AG04449 (cell line): Measurements from ENCODE around the gene SLC12A2.

Experiments used
- CTCF ChIA-PET: fragments of 350-600 bp; formaldehyde crosslinking; extraction: SDS; loops from one replicate; lab custom pipeline; 2021; ENCODE audit warnings: antibody characterized with exemption; lab: Yijun Ruan, JAX
- POLR2A ChIA-PET: fragments of 400-600, 350-600 bp; formaldehyde crosslinking; extraction: SDS; loops from one replicate; lab custom pipeline; 2020; ENCODE audit warnings: antibody characterized with exemption, inconsistent platforms; lab: Yijun Ruan, JAX
- DNase-seq: peaks from one replicate; pipeline ENCODE4 v3.0.0-alpha.2; 2010; ENCODE audit warnings: low read depth, low spot score
- H3K4me3 ChIP-seq: 2 replicates; pipeline ENCODE4 v1.5.1; 2011; ENCODE audit warnings: low read depth, mild to moderate bottlenecking, control low read depth, low read length
- CTCF ChIP-seq: IDR thresholded peaks from one replicate; pipeline ENCODE4 v1.5.1; 2011; ENCODE audit warnings: mild to moderate bottlenecking, moderate library complexity, low read length, control low read depth, inconsistent platforms; ENCODE audit not compliant: insufficient read depth; ENCODE audit errors: missing control alignments

Gene SLC12A2

GRCh38 chr5:128083033-128083810, at the start of gene SLC12A2:
TSS of gene SLC12A2 (plus strand) at chr5:128083766. CDS start at chr5:128083955, 189 bp downstream.
- ChIA-PET CTCF (interaction anchor here (0.7 to 1.4 kb wide), 5 partner anchors 10 to 117 kb away, joined by 3 to 4 read pairs (median 3); no protein-coding TSS in a partner anchor), POLR2A (interaction anchor here (0.7 to 1.0 kb wide), 2 partner anchors 205 kb away, joined by 3 read pairs; no protein-coding TSS in a partner anchor)
- no peak for TF ChIP-seq CTCF
- H3K4me3 ChIP-seq = peak within 1 kb of the TSS; percentile 83
- peak; percentile 74 for DNase-seq

GRCh38 chr5:128035689-128036088, 47.9 kb upstream of the SLC12A2 start:
- no peak for TF ChIP-seq CTCF
- ChIA-PET POLR2A (no interaction called here), CTCF (no interaction called here)
- no peak for DNase-seq
- H3K4me3 ChIP-seq = no peak overlapping the region

GRCh38 chr5:128036950-128037349, 46.6 kb upstream of the SLC12A2 start:
- DNase-seq = no peak
- no peak for TF ChIP-seq CTCF
- POLR2A ChIA-PET = no interaction called here
- CTCF ChIA-PET = no interaction called here
- no peak overlapping the region for H3K4me3 ChIP-seq

- H3K4me3 ChIP-seq = no peak overlapping the region
- ChIA-PET POLR2A (interaction anchor here (0.7 kb wide), 1 partner anchor 51 kb away, joined by 3 read pairs; no protein-coding TSS in a partner anchor), CTCF (interaction anchor here (1.0 to 1.1 kb wide), 2 partner anchors 45 to 163 kb away, joined by 3 read pairs; partner anchors contain the start of gene SLC12A2)
- TF ChIP-seq CTCF = no peak
- DNase-seq = no peak
These were observed 44.9 kb upstream of the SLC12A2 start for GRCh38 chr5:128038643-128039042.

- ChIA-PET POLR2A (no interaction called here), CTCF (no interaction called here)
- H3K4me3 ChIP-seq = no peak overlapping the region
- no peak for DNase-seq
- no peak for TF ChIP-seq CTCF
These were observed 42.6 kb upstream of the SLC12A2 start for GRCh38 chr5:128040927-128041326.

GRCh38 chr5:128052780-128053179, 30.8 kb upstream of the SLC12A2 start:
- no peak overlapping the region for H3K4me3 ChIP-seq
- no peak for DNase-seq
- ChIA-PET CTCF (no interaction called here), POLR2A (no interaction called here)
- TF ChIP-seq CTCF = no peak
